Naive B cell (primary cell): ENCODE results near the gene TRIM10. TPM values are rescaled to one million over a fixed set of nuclear protein-coding genes. Genes with fewer than 3 reads are reported as not detected.

Experiments
- ATAC-seq, 2 donors: fragments of 150-1000 bp; cut with Tn5 transposase; 2 replicates each; pipeline ENCODE4 v1.10.0; 2021; ENCODE audit warnings: low read depth in 2 of 2, mild to moderate bottlenecking in 2 of 2, moderate library complexity in 2 of 2
- DNase-seq: peaks from one replicate; pipeline ENCODE4 v3.0.0; 2022
- H3K27ac Mint-ChIP-seq, 6 donors: one replicate each; pipeline ENCODE4 v1.8.0; 2020 to 2022; ENCODE audit warnings: mild to moderate bottlenecking in 6 of 6, mixed read lengths in 6 of 6, moderate library complexity in 5 of 6, inconsistent platforms in 2 of 6
- H3K27me3 Mint-ChIP-seq, 3 donors: one replicate each; pipeline ENCODE4 v1.8.0; 2021 to 2022; ENCODE audit warnings: mixed read lengths in 3 of 3, mild to moderate bottlenecking in 1 of 3
- H3K36me3 Mint-ChIP-seq, 2 donors: one replicate each; pipeline ENCODE4 v1.8.0; 2020 to 2022; ENCODE audit warnings: mixed read lengths in 2 of 2, inconsistent platforms in 1 of 2, mild to moderate bottlenecking in 1 of 2
- H3K4me1 Mint-ChIP-seq, 3 donors: one replicate each; pipeline ENCODE4 v1.8.0; 2020 to 2022; ENCODE audit warnings: mixed read lengths in 3 of 3, inconsistent platforms in 1 of 3, mild to moderate bottlenecking in 1 of 3, moderate library complexity in 1 of 3
- H3K4me3 Mint-ChIP-seq, 8 donors: one replicate each; pipeline ENCODE4 v1.8.0; 2020 to 2022; ENCODE audit warnings: mild to moderate bottlenecking in 8 of 8, mixed read lengths in 8 of 8, moderate library complexity in 8 of 8, inconsistent platforms in 2 of 8
- H3K9me3 Mint-ChIP-seq, 7 donors: one replicate each; pipeline ENCODE4 v1.8.0; 2020 to 2022; ENCODE audit warnings: mixed read lengths in 7 of 7, mild to moderate bottlenecking in 5 of 7, inconsistent platforms in 2 of 7, moderate library complexity in 1 of 7
- polyA plus RNA-seq, 6 donors: library from polyadenylated mRNA; unstranded; fragments of 300-500 nt; fragmentation: Illumina TruSeq; gene quantifications; one replicate each; pipeline ENCODE4 v1.2.3, GENCODE V29; 2021; ENCODE audit warnings: low read depth in 6 of 6

TRIM10 gene
- polyA plus RNA-seq, 6 donors from 2014 or later = 0.18 TPM; not detected in 5

DNA sequence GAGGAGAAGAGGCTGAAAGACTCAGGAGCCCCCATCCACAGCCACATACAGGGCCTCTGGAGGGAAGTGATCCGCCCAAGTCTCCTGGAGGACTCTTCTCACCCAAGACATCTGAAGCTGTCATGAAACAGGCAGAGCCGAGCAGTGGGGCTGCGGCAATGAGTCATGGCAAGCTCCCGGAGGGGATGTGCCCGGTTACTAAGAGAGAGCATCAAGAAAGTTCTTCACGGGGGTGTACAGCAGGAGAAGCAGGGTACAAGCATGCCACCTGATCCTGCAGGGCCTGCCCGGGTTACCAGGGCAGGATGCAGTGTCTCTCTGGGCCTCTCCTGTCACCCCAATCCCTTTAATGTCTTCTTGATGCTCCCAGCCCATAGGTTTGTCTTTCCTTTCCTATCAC, 31.1 kb upstream of the TRIM10 start:
- Mint-ChIP-seq H3K9me3 (no peaks in the 10 kb centered on the region), H3K4me1 (peaks cover 5 to 8% (median 8%) of the 10 kb centered on the region in 3 donors), H3K4me3 (no peak overlapping the region), H3K27me3 (no peaks in the 10 kb centered on the region), H3K27ac (peak overlapping the region in 3 of 6 donors; percentile 10 to 68 (median 29)), H3K36me3 (peaks cover 4 to 45% of the 10 kb centered on the region in 2 donors)
- DNase-seq (no peak), ATAC-seq (no peak)

DNA sequence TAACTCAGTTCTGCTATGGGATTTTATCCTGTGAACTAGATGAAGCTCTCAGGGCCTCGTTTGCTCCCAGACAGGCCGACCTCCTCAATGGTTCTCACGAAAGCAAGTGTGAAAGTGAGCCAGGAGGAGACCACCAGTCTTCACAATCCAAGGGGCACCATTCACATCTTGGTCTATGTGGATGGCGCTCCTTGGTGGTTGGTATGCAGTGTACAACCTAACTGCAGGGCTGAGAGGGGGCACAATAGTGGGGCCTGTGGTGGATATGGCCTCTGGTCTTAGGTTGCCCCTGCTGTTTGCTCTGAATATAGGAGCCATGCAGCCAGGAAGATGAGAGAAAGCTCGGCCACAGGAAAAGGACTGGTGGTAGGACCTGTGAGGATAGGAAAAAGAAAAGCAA, 27.5 kb upstream of the TRIM10 start:
- Mint-ChIP-seq H3K4me1 (peaks cover 0 to 4% (median 0%) of the 10 kb centered on the region in 3 donors), H3K36me3 (peaks cover 10 to 60% of the 10 kb centered on the region in 2 donors)
- ATAC-seq = no peak

GRCh38 chr6:30185846-30186484, 25.0 kb upstream of the TRIM10 start:
- DNase-seq = no peak
- Mint-ChIP-seq H3K4me3 (no peak overlapping the region), H3K27me3 (no peaks in the 10 kb centered on the region), H3K4me1 (peaks cover 0 to 7% (median 6%) of the 10 kb centered on the region in 3 donors), H3K36me3 (peaks cover 10 to 50% of the 10 kb centered on the region in 2 donors), H3K9me3 (peaks cover 0 to 3% (median 0%) of the 10 kb centered on the region in 7 donors), H3K27ac (peak overlapping the region in 2 of 6 donors; percentile 31 to 42)
- ATAC-seq = no peak

More for the DNA sequence above, 27.5 kb upstream of the TRIM10 start:
- H3K9me3 Mint-ChIP-seq = no peaks in the 10 kb centered on the region
- H3K4me3 Mint-ChIP-seq = no peak overlapping the region
- no peaks in the 10 kb centered on the region for H3K27me3 Mint-ChIP-seq
- H3K27ac Mint-ChIP-seq = peak overlapping the region in 2 of 6 donors; percentile 21 to 59
- no peak for DNase-seq

DNA sequence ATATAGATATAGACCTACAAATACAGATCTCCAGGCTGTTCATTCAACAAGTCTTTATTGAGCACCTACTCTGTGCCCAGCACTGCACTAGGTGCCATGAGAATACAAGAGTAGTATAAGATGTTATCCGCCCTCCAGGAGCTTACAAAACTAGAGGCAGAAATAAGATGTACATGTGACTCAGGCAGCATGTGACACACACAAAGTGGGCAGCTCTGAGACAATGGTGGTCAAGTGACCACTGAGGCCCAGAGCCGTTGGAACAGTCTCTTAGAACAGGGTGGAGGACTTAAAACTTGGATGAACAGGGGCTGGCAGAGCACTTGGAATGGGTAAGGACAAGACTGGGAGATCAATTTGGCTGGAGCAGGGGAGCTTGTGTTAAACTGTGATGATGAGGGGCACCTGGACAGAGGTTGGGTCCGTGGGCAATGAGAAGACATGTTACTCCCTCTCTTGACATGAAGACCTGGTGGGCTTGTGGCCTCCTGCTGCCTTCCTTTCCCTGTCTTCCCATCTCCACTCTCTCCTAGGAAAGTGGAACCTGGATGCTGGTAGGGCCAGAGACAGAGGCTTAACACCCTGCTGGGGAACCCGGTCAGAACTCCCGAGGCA, 23.5 kb upstream of the TRIM10 start:
- H3K4me1 Mint-ChIP-seq = peaks cover 0 to 8% (median 8%) of the 10 kb centered on the region in 3 donors
- no peak for DNase-seq
- H3K27ac Mint-ChIP-seq = peak overlapping the region in 4 of 6 donors; percentile 2 to 84 (median 40)
- peaks cover 0 to 3% (median 3%) of the 10 kb centered on the region in 3 donors for H3K27me3 Mint-ChIP-seq
- ATAC-seq = no peak
- peaks cover 0 to 9% (median 6%) of the 10 kb centered on the region in 7 donors for H3K9me3 Mint-ChIP-seq
- H3K36me3 Mint-ChIP-seq = peaks cover 10 to 38% of the 10 kb centered on the region in 2 donors
- H3K4me3 Mint-ChIP-seq = no peak overlapping the region

DNA sequence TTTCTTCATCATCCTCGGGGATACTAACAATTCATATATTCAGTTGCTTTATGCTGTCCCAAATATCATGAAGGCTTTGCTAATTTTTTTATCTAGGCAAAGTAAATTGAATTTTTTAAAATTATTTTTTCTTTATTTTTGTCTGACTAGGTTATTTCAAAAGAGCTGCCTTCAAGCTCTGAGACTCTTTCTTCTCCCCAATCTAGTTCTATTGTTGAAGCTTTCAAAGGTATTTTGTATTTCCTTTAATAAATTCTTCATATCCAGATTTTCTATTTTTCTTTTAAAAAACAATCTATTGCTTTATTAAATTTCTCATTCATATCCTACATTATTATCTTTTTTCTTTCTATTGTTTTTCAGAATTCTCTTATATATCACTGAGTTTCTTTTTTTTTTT, 19.1 kb upstream of the TRIM10 start:
- H3K27ac Mint-ChIP-seq = no peak overlapping the region
- ATAC-seq (no peak), DNase-seq (no peak)
- no peak overlapping the region for H3K4me3 Mint-ChIP-seq
- H3K27me3 Mint-ChIP-seq = peaks cover 29 to 43% (median 41%) of the 10 kb centered on the region in 3 donors
- peaks cover 0 to 8% (median 4%) of the 10 kb centered on the region in 3 donors for H3K4me1 Mint-ChIP-seq
- peaks cover 0 to 17% (median 13%) of the 10 kb centered on the region in 7 donors for H3K9me3 Mint-ChIP-seq
- peaks cover 0 to 19% of the 10 kb centered on the region in 2 donors for H3K36me3 Mint-ChIP-seq

- H3K4me3 Mint-ChIP-seq = no peak overlapping the region
- peaks cover 32 to 50% (median 43%) of the 10 kb centered on the region in 3 donors for H3K27me3 Mint-ChIP-seq
- peaks cover 0 to 9% of the 10 kb centered on the region in 2 donors for H3K36me3 Mint-ChIP-seq
- DNase-seq = no peak
- ATAC-seq = no peak
- peaks cover 0 to 17% (median 13%) of the 10 kb centered on the region in 7 donors for H3K9me3 Mint-ChIP-seq
- H3K4me1 Mint-ChIP-seq = peaks cover 0 to 8% (median 4%) of the 10 kb centered on the region in 3 donors
- H3K27ac Mint-ChIP-seq = no peak overlapping the region
Observed at GRCh38 chr6:30178837-30179236, 17.8 kb upstream of the TRIM10 start.

GRCh38 chr6:30175765-30176164, 14.8 kb upstream of the TRIM10 start:
- no peak overlapping the region for H3K4me3 Mint-ChIP-seq
- peaks cover 0 to 16% (median 12%) of the 10 kb centered on the region in 7 donors for H3K9me3 Mint-ChIP-seq
- H3K27ac Mint-ChIP-seq = no peak overlapping the region
- peaks cover 50 to 76% (median 65%) of the 10 kb centered on the region in 3 donors for H3K27me3 Mint-ChIP-seq
- DNase-seq = no peak
- H3K4me1 Mint-ChIP-seq = peaks cover 3 to 10% (median 8%) of the 10 kb centered on the region in 3 donors
- peaks cover 0 to 9% of the 10 kb centered on the region in 2 donors for H3K36me3 Mint-ChIP-seq
- ATAC-seq = no peak

GRCh38 chr6:30172681-30173080, 11.7 kb upstream of the TRIM10 start:
- H3K4me3 Mint-ChIP-seq = peak overlapping the region in 6 of 8 donors; percentile 33 to 70 (median 50)
- peak overlapping the region in 2 of 6 donors; percentile 39 to 83 for H3K27ac Mint-ChIP-seq
- peaks cover 3 to 13% (median 10%) of the 10 kb centered on the region in 3 donors for H3K4me1 Mint-ChIP-seq
- H3K36me3 Mint-ChIP-seq = no peaks in the 10 kb centered on the region
- DNase-seq (no peak), ATAC-seq (no peak)
- H3K9me3 Mint-ChIP-seq = no peaks in the 10 kb centered on the region
- peaks cover 69 to 86% (median 75%) of the 10 kb centered on the region in 3 donors for H3K27me3 Mint-ChIP-seq

- DNase-seq (peak; percentile 7), ATAC-seq (peak; percentile 42 to 55)
- no peaks in the 10 kb centered on the region for H3K9me3 Mint-ChIP-seq
- peak overlapping the region in 6 of 8 donors; percentile 64 to 83 (median 72) for H3K4me3 Mint-ChIP-seq
- H3K4me1 Mint-ChIP-seq = peaks cover 3 to 13% (median 10%) of the 10 kb centered on the region in 3 donors
- H3K27me3 Mint-ChIP-seq = peaks cover 62 to 81% (median 74%) of the 10 kb centered on the region in 3 donors
- no peaks in the 10 kb centered on the region for H3K36me3 Mint-ChIP-seq
- peak overlapping the region in 2 of 6 donors; percentile 28 to 61 for H3K27ac Mint-ChIP-seq
Observed at GRCh38 chr6:30171677-30172471, 10.9 kb upstream of the TRIM10 start.

GRCh38 chr6:30169658-30170614, 8.9 kb upstream of the TRIM10 start:
- H3K9me3 Mint-ChIP-seq = peaks cover 0 to 7% (median 0%) of the 10 kb centered on the region in 7 donors
- ATAC-seq (peak; percentile 76 to 83), DNase-seq (peak; percentile 21)
- no peaks in the 10 kb centered on the region for H3K36me3 Mint-ChIP-seq
- peak overlapping the region in 1 of 8 donors; percentile 7 for H3K4me3 Mint-ChIP-seq
- H3K27me3 Mint-ChIP-seq = peaks cover 56 to 79% (median 69%) of the 10 kb centered on the region in 3 donors
- peaks cover 3 to 13% (median 10%) of the 10 kb centered on the region in 3 donors for H3K4me1 Mint-ChIP-seq
- no peak overlapping the region for H3K27ac Mint-ChIP-seq

- peaks cover 0 to 8% (median 0%) of the 10 kb centered on the region in 7 donors for H3K9me3 Mint-ChIP-seq
- H3K4me3 Mint-ChIP-seq = no peak overlapping the region
- no peaks in the 10 kb centered on the region for H3K36me3 Mint-ChIP-seq
- ATAC-seq (no peak), DNase-seq (no peak)
- H3K27ac Mint-ChIP-seq = no peak overlapping the region
- H3K27me3 Mint-ChIP-seq = peaks cover 61 to 85% (median 81%) of the 10 kb centered on the region in 3 donors
- peaks cover 3 to 13% (median 10%) of the 10 kb centered on the region in 3 donors for H3K4me1 Mint-ChIP-seq
Observed at GRCh38 chr6:30168741-30169140, 7.7 kb upstream of the TRIM10 start.

- Mint-ChIP-seq H3K9me3 (peaks cover 0 to 8% (median 0%) of the 10 kb centered on the region in 7 donors), H3K27me3 (peaks cover 56 to 74% (median 69%) of the 10 kb centered on the region in 3 donors), H3K36me3 (no peaks in the 10 kb centered on the region), H3K4me1 (peaks cover 3 to 13% (median 6%) of the 10 kb centered on the region in 3 donors), H3K27ac (no peak overlapping the region), H3K4me3 (no peak overlapping the region)
- ATAC-seq = no peak
- no peak for DNase-seq
Observed at GRCh38 chr6:30167101-30167500, 6.1 kb upstream of the TRIM10 start.
